Endothelial cell of umbilical vein (primary cell): ENCODE data around the gene LMNTD1. TPM values are rescaled to one million over a fixed set of nuclear protein-coding genes. Genes with fewer than 3 reads are reported as not detected.

ENCODE experiments used
- BruUV-seq: library from RNA; stranded (reverse); fragments of 400-500 nt; replicated peaks from 2 replicates; lab custom pipeline; 2021; lab: Mats Ljungman, UMichigan
- CTCF ChIA-PET: fragments of 300-600, 350-600 bp; sonication (Branson Sonifier 250); formaldehyde crosslinking; loops from one replicate; lab custom pipeline; 2021; ENCODE audit warnings: antibody characterized with exemption, inconsistent platforms; lab: Charles Lee
- POLR2A ChIA-PET: fragments of 300-600, 350-600 bp; sonication (Branson Sonifier 250); formaldehyde crosslinking; loops from one replicate; lab custom pipeline; 2021; ENCODE audit warnings: antibody characterized with exemption, inconsistent platforms; lab: Charles Lee
- DNase-seq: peaks from one replicate; pipeline ENCODE4 v3.0.0-alpha.2; 2011; ENCODE audit warnings: low read depth, low spot score
- FAIRE-seq: peaks from 2 replicates; lab custom pipeline; 2011; peaks lifted over from hg19 to GRCh38; lab: Jason Lieb, UNC
- H2AFZ ChIP-seq: 2 replicates; pipeline ENCODE4 v1.6.0; 2012; ENCODE audit warnings: low read depth, low read length, control low read depth, inconsistent platforms
- H3K27ac ChIP-seq: 2 replicates; pipeline ENCODE4 v1.5.1; 2011; ENCODE audit warnings: low read depth, mild to moderate bottlenecking, control low read depth, low read length, moderate library complexity; ENCODE audit not compliant: insufficient read depth
- H3K27me3 ChIP-seq, 2 experiments: 2 replicates each; pipeline versions ENCODE4 v1.6.0 to v1.6.1; 2011; ENCODE audit warnings: low read length in 2 of 2, mixed read lengths in 1 of 2; ENCODE audit not compliant: control insufficient read depth in 2 of 2, insufficient read depth in 2 of 2
- H3K36me3 ChIP-seq, 2 experiments: 2 replicates in 1 of 2; 3 replicates in 1 of 2; pipeline ENCODE4 v1.5.1; 2011; ENCODE audit warnings: low read length in 2 of 2, mild to moderate bottlenecking in 1 of 2, moderate library complexity in 1 of 2; ENCODE audit not compliant: control insufficient read depth in 2 of 2, insufficient read depth in 2 of 2; ENCODE audit errors: extremely low read depth in 1 of 2
- H3K4me1 ChIP-seq: 3 replicates; pipeline ENCODE4 v1.5.1; 2011; ENCODE audit warnings: mild to moderate bottlenecking, low read length; ENCODE audit not compliant: control insufficient read depth, insufficient read depth; ENCODE audit errors: extremely low read depth
- H3K4me2 ChIP-seq: 2 replicates; pipeline ENCODE4 v1.6.1; 2011; ENCODE audit warnings: low read length, control low read depth, mixed read lengths; ENCODE audit not compliant: insufficient read depth
- H3K4me3 ChIP-seq, 3 experiments: fragments of 200-600 bp in 1 of 3; sonication (generic), shearing (Covaris generic) in 1 of 3; replicated peaks in 1 of 3; 2 replicates each; pipeline ENCODE4 v1.5.1; 2011 to 2016; ENCODE audit warnings: control low read depth in 3 of 3, low read length in 3 of 3, mild to moderate bottlenecking in 2 of 3, inconsistent platforms in 1 of 3, low read depth in 1 of 3, moderate library complexity in 1 of 3; ENCODE audit not compliant: insufficient read depth in 1 of 3
- H3K79me2 ChIP-seq: 2 replicates; pipeline ENCODE4 v1.6.0; 2012; ENCODE audit warnings: low read length, inconsistent platforms; ENCODE audit not compliant: control insufficient read depth, insufficient read depth
- H3K9ac ChIP-seq: replicated peaks from 2 replicates; pipeline ENCODE3; 2011; ENCODE audit warnings: low read length, control low read depth; ENCODE audit not compliant: insufficient read depth; ENCODE audit errors: extremely low read depth
- H3K9me1 ChIP-seq: replicated peaks from 3 replicates; pipeline ENCODE4 v1.6.0; 2011; ENCODE audit warnings: mild to moderate bottlenecking, low read length; ENCODE audit not compliant: control insufficient read depth, insufficient read depth; ENCODE audit errors: extremely low read depth
- H3K9me3 ChIP-seq: replicated peaks from 2 replicates; pipeline ENCODE4 v1.5.1; 2012; ENCODE audit warnings: low read length, inconsistent platforms; ENCODE audit not compliant: control insufficient read depth, insufficient read depth
- H4K20me1 ChIP-seq: replicated peaks from 2 replicates; pipeline ENCODE3; 2011; ENCODE audit warnings: mild to moderate bottlenecking, low read length; ENCODE audit not compliant: control insufficient read depth, insufficient read depth; ENCODE audit errors: extremely low read depth
- CTCF ChIP-seq, 2 donors: IDR thresholded peaks; 1 replicate in 1 of 2; 2 replicates in 1 of 2; pipeline ENCODE4 v1.5.1; 2011; ENCODE audit warnings: low read length in 2 of 2, mild to moderate bottlenecking in 2 of 2, moderate library complexity in 2 of 2, control low read depth in 1 of 2, inconsistent platforms in 1 of 2, low read depth in 1 of 2; ENCODE audit not compliant: insufficient read depth in 1 of 2; ENCODE audit errors: extremely low read depth in 1 of 2
- EZH2 ChIP-seq: IDR thresholded peaks from 2 replicates; pipeline ENCODE4 v1.6.1; 2012; ENCODE audit warnings: borderline replicate concordance, low read depth, mild to moderate bottlenecking, moderate library complexity, low read length, inconsistent platforms; ENCODE audit not compliant: severe bottlenecking
- FOS ChIP-seq: IDR thresholded peaks from 2 replicates; pipeline ENCODE4 v1.6.1; 2011; ENCODE audit warnings: mild to moderate bottlenecking, low read length, moderate library complexity, borderline replicate concordance; ENCODE audit not compliant: insufficient read depth
- GATA2 ChIP-seq: IDR thresholded peaks from 2 replicates; pipeline ENCODE4 v1.7.0; 2011; ENCODE audit warnings: low read depth, mild to moderate bottlenecking, moderate library complexity, mixed read lengths, low read length; ENCODE audit not compliant: insufficient read length, insufficient read depth
- MYC ChIP-seq: IDR thresholded peaks from one replicate; pipeline ENCODE4 v1.6.1; 2011; ENCODE audit warnings: mild to moderate bottlenecking, low read depth, low read length
- POLR2A ChIP-seq: IDR thresholded peaks from 2 replicates; pipeline ENCODE4 v1.6.1; 2012; ENCODE audit warnings: low read depth, mild to moderate bottlenecking, control low read depth, low read length
- POLR2AphosphoS5 ChIP-seq: IDR thresholded peaks from 2 replicates; pipeline ENCODE4 v1.6.1; 2012; ENCODE audit warnings: low read depth, mild to moderate bottlenecking, control low read depth, low read length, moderate library complexity; ENCODE audit not compliant: insufficient read depth
- dilution Hi-C: fragments of 300-500 bp; cut with MboI; formaldehyde crosslinking; loops from one replicate; pipeline ENCODE4 v1.15.0; 2019; ENCODE audit warnings: low sequenced_read_pairs; ENCODE audit not compliant: extremely low pct_ligation_motif_present
- intact Hi-C: fragments of 100-400 bp; cut with micrococcal nuclease; formaldehyde crosslinking; loops from one replicate; pipeline ENCODE4 v1.10.0; 2022
- polyA plus RNA-seq, 4 experiments: library from polyadenylated mRNA; depleted of rRNA in 3 of 4; stranded (reverse) in 3 of 4; unstranded in 1 of 4; fragments of >200 nt; gene quantifications; 2 replicates each; pipeline versions ENCODE4 v1.2.1 to v1.2.3, GENCODE V29; 2011 to 2012; ENCODE audit warnings: missing spikeins in 1 of 4
- total RNA-seq: library from RNA; stranded (reverse); gene quantifications from 2 replicates; pipeline ENCODE4 v1.2.3, GENCODE V29; 2021
- TF ChIP-seq, protein P1 (sequence below): IDR thresholded peaks from 2 replicates; pipeline ENCODE4 v1.6.1; 2011; ENCODE audit not compliant: insufficient read depth, insufficient read length

LMNTD1 gene
- total and polyA plus RNA-seq, 2 donors (not counting 3 experiments of a cell fraction or from before 2014, with no cell fraction given): not detected

- peaks cover 3 to 8% of the 10 kb centered on the region in 2 experiments for H3K27me3 ChIP-seq
- no peaks in the 10 kb centered on the region for H3K9me3 ChIP-seq
- H3K4me1 ChIP-seq: no peaks in the 10 kb centered on the region
- no peak overlapping the region for H3K4me3 ChIP-seq
- BruUV-seq: no TSS peak
- H3K9me1 ChIP-seq: no peaks in the 10 kb centered on the region
- no peak overlapping the region for H3K27ac ChIP-seq
- DNase-seq (no peak), FAIRE-seq (no peak)
- ChIA-PET CTCF (no interaction called here), POLR2A (no interaction called here)
- H4K20me1 ChIP-seq: no peaks in the 10 kb centered on the region
- TF ChIP-seq FOS (no peak), POLR2AphosphoS5 (no peak), EZH2 (no peak), MYC (no peak), GATA2 (no peak), CTCF (IDR thresholded peaks at IDR 0.05; ENCODE audit: extremely low read depth in 1 of 2, insufficient read depth in 1 of 2, low read depth in 1 of 2, low read length in 2 of 2) (no peak), POLR2A (no peak)
- TF ChIP-seq, protein P1, sequence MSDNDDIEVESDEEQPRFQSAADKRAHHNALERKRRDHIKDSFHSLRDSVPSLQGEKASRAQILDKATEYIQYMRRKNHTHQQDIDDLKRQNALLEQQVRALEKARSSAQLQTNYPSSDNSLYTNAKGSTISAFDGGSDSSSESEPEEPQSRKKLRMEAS: no peak
- intact Hi-C loops (no loop called here), dilution Hi-C loops (no loop called here)
- no peaks in the 10 kb centered on the region for H3K79me2 ChIP-seq
- no peak overlapping the region for H3K9ac ChIP-seq
- no peak overlapping the region for H2AFZ ChIP-seq
- H3K4me2 ChIP-seq: no peak overlapping the region
- no peaks in the 10 kb centered on the region for H3K36me3 ChIP-seq
These were observed 21.7 kb upstream of the LMNTD1 start for GRCh38 chr12:25574761-25575160.
